Urinary bladder (tissue), 2 donors: ENCODE data around the gene SELL. TPM values are rescaled to one million over a fixed set of nuclear protein-coding genes. Genes with fewer than 3 reads are reported as not detected.

ENCODE experiments used
- polyA plus RNA-seq: library from polyadenylated mRNA; stranded (reverse); fragments of 200-250 nt; gene quantifications from one replicate; pipeline ENCODE4 v1.2.3, GENCODE V29; 2013
- total RNA-seq: library from RNA; depleted of rRNA; stranded (reverse); fragments of >200 nt; gene quantifications from one replicate; pipeline ENCODE4 v1.2.3, GENCODE V29; 2014
- donor health status: healthy.

SELL gene
- total and polyA plus RNA-seq, 2 donors: 2.2 to 5.1 TPM

Other genes starting within 250 kb of the SELL start
- gene SLC19A2, start 225.7 kb downstream of the SELL start, total RNA-seq: 24.2 TPM
- 23.6 TPM for gene SLC19A2, start 225.7 kb downstream of the SELL start, polyA plus RNA-seq
- gene F5, start 125.1 kb downstream of the SELL start, total RNA-seq: 4.5 TPM
- 1.1 TPM for gene F5, start 125.1 kb downstream of the SELL start, polyA plus RNA-seq
- gene SELP, start 81.5 kb downstream of the SELL start, total RNA-seq: 13.1 TPM
- 7.5 TPM for gene SELP, start 81.5 kb downstream of the SELL start, polyA plus RNA-seq
- 6.6 TPM for gene SELE, start 22.5 kb upstream of the SELL start, total RNA-seq
- gene SELE, start 22.5 kb upstream of the SELL start, polyA plus RNA-seq: 5.8 TPM
- 14.8 TPM for gene METTL18, start 83.3 kb upstream of the SELL start, total RNA-seq
- 7.2 TPM for gene METTL18, start 83.3 kb upstream of the SELL start, polyA plus RNA-seq
- gene SCYL3, start 182.3 kb upstream of the SELL start, total RNA-seq: 20.1 TPM
- 7.5 TPM for gene SCYL3, start 182.3 kb upstream of the SELL start, polyA plus RNA-seq